Erythroblast (primary cell): ENCODE measurements around the gene TRANK1.

ENCODE experiments used
- GATA1 ChIP-seq: IDR thresholded peaks from 2 replicates; pipeline ENCODE4 v1.6.1; 2011; ENCODE audit warnings: low read depth, mild to moderate bottlenecking, control low read depth, low read length, moderate library complexity
- POLR2A ChIP-seq: IDR thresholded peaks from 2 replicates; pipeline ENCODE4 v1.6.1; 2011; ENCODE audit warnings: mild to moderate bottlenecking, low read length

GRCh38 chr3:36973139-36973538, 28.3 kb upstream of the TRANK1 start:
- TF ChIP-seq POLR2A (no peak), GATA1 (no peak)
